ENCODE measurements around the gene COMMD6. TPM values are rescaled to one million over a fixed set of nuclear protein-coding genes. Genes with fewer than 3 reads are reported as not detected.
A peak's percentile ranks its signal among the peaks of the same experiment; 100 is the strongest.

The COMMD6 gene
- total RNA-seq, 1 donor = 59.2 TPM

DNA sequence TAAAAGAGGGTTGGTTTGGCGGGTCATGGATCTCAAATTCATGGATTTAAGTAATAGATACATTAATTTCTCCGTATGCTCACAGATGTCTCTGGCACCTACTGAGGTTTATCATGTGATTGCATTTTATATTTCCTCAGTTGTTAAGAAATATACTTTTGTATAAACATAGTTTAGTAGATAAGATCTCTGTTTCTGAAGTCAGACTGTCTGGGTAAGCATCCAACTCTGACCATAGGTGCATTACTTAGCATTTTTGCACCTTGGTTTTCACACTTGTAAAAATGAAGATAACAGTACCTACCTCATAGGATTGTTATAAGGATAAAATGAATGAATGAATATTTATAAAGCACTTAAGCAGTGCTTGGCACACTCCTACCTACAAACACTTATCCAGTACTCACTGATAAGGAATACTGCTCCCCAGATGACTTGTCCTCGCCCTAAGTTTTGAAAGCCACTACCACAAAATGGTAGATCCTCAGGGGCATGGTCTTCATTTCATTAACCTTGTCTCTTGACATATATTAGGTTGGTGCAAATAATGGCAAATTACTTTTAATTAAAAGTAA lies 26.5 kb downstream of the COMMD6 start:
- no peak for DNase-seq (ENCODE audit: low read depth)
- TF ChIP-seq, protein P1, sequence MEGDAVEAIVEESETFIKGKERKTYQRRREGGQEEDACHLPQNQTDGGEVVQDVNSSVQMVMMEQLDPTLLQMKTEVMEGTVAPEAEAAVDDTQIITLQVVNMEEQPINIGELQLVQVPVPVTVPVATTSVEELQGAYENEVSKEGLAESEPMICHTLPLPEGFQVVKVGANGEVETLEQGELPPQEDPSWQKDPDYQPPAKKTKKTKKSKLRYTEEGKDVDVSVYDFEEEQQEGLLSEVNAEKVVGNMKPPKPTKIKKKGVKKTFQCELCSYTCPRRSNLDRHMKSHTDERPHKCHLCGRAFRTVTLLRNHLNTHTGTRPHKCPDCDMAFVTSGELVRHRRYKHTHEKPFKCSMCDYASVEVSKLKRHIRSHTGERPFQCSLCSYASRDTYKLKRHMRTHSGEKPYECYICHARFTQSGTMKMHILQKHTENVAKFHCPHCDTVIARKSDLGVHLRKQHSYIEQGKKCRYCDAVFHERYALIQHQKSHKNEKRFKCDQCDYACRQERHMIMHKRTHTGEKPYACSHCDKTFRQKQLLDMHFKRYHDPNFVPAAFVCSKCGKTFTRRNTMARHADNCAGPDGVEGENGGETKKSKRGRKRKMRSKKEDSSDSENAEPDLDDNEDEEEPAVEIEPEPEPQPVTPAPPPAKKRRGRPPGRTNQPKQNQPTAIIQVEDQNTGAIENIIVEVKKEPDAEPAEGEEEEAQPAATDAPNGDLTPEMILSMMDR (IDR thresholded peaks at IDR 0.05; ENCODE audit: insufficient read depth, low read length) = no peak
- no peak overlapping the region for H3K4me3 ChIP-seq (ENCODE audit: low read depth, low read length)

DNA sequence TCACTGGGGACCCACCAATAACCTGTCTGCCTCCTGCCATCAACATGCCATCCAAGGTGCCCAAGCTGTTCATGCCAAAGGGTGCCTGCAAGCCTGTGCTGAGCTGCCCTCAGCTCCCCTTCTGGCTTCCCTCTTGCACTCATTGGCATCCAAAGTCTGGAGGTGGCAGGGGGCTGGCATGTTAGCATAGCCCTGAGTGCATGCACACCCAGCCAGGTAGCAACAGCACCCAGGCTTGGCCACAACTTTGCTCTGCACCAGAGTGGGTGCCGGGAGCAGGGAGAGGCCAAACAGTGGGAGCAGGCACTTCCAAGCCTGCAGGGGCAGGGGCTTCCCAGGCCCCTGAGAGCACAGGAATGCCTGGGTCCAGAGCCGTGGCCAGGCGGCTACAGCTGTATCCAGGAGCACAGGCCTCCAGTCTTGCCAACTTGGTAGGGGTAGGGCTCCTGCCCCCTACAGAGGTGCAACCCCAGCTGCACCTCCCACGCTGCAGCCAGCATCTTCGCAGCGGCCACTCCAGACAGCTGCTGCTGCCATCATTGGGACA lies 29.6 kb downstream of the COMMD6 start:
- H3K4me3 ChIP-seq (ENCODE audit: low read depth, low read length) = no peak overlapping the region
- no peak for DNase-seq (ENCODE audit: low read depth)
- TF ChIP-seq, protein P1 (IDR thresholded peaks at IDR 0.05; ENCODE audit: insufficient read depth, low read length) = no peak

DNA sequence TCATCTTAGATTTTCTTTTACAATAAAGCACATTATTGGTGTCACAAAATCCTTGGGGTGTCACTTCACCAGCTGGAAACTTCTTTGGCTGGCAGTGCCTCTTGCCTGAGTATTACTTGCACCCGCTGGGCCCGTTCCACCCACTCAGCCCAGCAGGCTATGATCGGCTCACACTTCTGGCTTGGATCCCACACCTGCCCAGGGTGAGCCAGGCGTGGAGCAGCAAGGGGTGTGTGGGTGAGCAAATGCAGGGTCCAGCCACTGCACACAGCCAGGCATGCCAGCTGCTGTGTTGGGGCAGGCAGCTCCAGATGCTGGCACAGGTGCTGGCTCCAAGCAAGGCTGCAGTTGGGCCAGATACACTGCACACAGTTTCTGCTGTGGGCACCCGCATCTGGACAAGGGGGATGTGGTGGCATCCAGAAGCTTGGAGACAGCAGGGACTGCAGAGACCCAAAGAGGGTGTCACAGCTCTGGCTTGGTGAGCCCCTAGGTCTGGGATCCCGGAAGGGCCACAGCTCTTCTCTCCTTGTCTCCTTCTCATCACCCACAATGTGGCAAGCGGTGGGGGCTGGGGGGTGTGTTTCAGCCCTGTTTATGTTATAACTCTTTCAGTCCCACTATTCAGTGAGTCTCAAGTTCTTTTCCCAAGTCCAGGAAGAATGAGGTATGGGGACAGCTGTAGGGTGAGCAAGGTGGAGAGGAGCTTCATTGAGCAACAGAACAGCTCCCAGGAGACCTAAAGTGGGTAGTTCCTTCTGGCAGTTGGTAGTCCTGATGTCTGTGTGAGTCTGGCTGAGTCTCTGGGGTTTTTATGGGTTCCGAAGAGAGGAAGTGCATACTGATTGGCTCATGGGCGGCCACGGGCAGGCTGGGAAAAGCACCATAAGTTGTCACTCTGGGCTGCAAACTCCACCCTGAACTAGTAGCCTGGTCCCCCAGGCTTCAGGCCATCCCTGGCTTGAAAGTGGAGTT lies 30.3 kb downstream of the COMMD6 start:
- TF ChIP-seq, protein P1 (IDR thresholded peaks at IDR 0.05; ENCODE audit: insufficient read depth, low read length) = no peak
- H3K4me3 ChIP-seq (ENCODE audit: low read depth, low read length) = no peak overlapping the region
- DNase-seq (ENCODE audit: low read depth) = no peak

DNA sequence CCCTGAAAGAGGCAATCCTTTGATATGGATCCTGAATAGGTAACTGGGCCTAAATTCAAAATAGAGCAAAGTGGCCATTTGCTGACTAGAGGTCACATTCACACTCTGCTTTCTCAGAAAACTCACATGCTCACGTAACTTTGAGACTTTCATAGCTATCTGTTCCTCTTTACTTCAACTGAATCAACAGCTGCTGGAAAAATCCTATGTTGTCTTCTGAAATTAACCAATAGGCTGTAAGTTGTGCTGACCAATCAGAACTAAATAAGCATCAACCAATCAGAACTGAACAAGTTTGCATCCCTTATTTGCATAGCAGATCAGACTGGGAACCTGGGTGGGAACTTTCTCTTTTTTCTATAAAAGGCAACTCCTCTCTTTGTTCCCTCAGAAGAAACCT lies 31.6 kb downstream of the COMMD6 start:
- TF ChIP-seq, protein P1 (IDR thresholded peaks at IDR 0.05; ENCODE audit: insufficient read depth, low read length) = no peak
- no peak for DNase-seq (ENCODE audit: low read depth)

DNA sequence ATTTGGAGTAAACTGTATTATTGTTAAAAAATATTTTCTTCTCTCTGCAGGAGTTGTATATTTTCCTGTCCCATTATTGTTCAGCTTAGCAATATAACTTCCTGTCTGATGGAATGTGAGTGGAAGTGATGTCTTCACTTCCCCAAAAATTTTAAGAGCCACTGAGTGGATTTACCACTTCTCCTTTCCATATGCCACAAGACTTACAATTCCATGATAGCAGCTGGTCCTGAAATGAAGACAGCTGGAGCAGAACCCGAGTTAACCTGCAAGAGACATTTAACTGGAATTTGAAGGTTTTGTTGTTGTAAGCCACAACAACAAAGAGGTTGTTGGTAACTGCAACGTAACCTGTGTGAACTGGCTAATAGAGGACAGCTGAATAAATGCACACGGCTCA lies 32.3 kb downstream of the COMMD6 start:
- TF ChIP-seq, protein P1 (IDR thresholded peaks at IDR 0.05; ENCODE audit: insufficient read depth, low read length) = no peak
- no peak for DNase-seq (ENCODE audit: low read depth)
- no peak overlapping the region for H3K4me3 ChIP-seq (ENCODE audit: low read depth, low read length)

More for the DNA sequence above, 31.6 kb downstream of the COMMD6 start:
- no peak overlapping the region for H3K4me3 ChIP-seq (ENCODE audit: low read depth, low read length)

DNA sequence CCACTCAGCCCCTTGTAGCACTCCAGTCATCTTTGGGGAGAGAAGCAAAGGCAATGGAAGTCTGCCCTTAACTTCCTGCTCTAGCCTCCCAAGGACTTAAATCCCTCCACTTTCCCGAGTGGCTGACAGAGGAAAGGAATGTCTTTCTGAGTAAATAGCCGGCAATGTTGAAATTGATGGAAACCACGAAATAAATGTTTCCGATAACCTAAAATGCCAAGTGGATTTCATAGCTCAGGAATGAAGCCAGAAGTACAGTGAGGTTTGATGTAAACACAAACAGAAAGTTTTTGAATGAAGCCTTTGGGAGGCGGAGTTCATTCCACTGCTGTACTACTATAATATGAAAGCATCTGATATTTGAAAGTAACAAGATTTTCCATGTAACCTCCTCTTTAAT lies 41.7 kb downstream of the COMMD6 start:
- DNase-seq (ENCODE audit: low read depth) = peak; percentile 52
- TF ChIP-seq, protein P1 (IDR thresholded peaks at IDR 0.05; ENCODE audit: insufficient read depth, low read length) = no peak
- no peak overlapping the region for H3K4me3 ChIP-seq (ENCODE audit: low read depth, low read length)

All from fibroblast of the aortic adventitia (primary cell).